H1 (cell line): ENCODE results near the gene FBXL17. TPM values are rescaled to one million over a fixed set of nuclear protein-coding genes. Genes with fewer than 3 reads are reported as not detected.
A peak's percentile ranks its signal among the peaks of the same experiment; 100 is the strongest.

Experiments used
- CTCF ChIA-PET: fragments of 300-600 bp; sonication (Branson Sonifier 250); formaldehyde crosslinking; loops from one replicate; lab custom pipeline; 2021; ENCODE audit not compliant: partially characterized antibody; lab: Charles Lee
- POLR2A ChIA-PET: fragments of 300-600 bp; sonication (Branson Sonifier 250); formaldehyde crosslinking; loops from one replicate; lab custom pipeline; 2021; ENCODE audit warnings: inconsistent platforms; ENCODE audit not compliant: partially characterized antibody; lab: Charles Lee
- DNase-seq, 2 experiments: peaks; one replicate each; pipeline versions ENCODE4 v3.0.0 to v3.0.0-alpha.2; 2010 to 2022; ENCODE audit warnings: low spot score in 2 of 2, low read depth in 1 of 2, mixed read lengths in 1 of 2
- FAIRE-seq: peaks from 2 replicates; lab custom pipeline; 2011; peaks lifted over from hg19 to GRCh38; lab: Jason Lieb, UNC
- H2AFZ ChIP-seq: 2 replicates; pipeline ENCODE4 v1.8.1; 2012; ENCODE audit warnings: low read length, inconsistent platforms
- H2AK5ac ChIP-seq: 2 replicates; pipeline ENCODE4 v1.6.1; 2013; ENCODE audit warnings: low read depth, low read length
- H2BK120ac ChIP-seq: replicated peaks from 2 replicates; pipeline ENCODE3; 2013; ENCODE audit warnings: low read depth, low read length, inconsistent platforms
- H2BK12ac ChIP-seq: 2 replicates; pipeline ENCODE4 v1.6.1; 2013; ENCODE audit warnings: low read depth, low read length
- H2BK15ac ChIP-seq: 2 replicates; pipeline ENCODE4 v1.6.1; 2013; ENCODE audit warnings: low read length
- H2BK20ac ChIP-seq: 2 replicates; pipeline ENCODE4 v1.6.1; 2013; ENCODE audit warnings: low read length
- H2BK5ac ChIP-seq: 2 replicates; pipeline ENCODE4 v1.6.1; 2013; ENCODE audit warnings: low read depth, low read length
- H3K14ac ChIP-seq: 2 replicates; pipeline ENCODE4 v1.6.1; 2013; ENCODE audit warnings: inconsistent platforms; ENCODE audit not compliant: insufficient read length
- H3K18ac ChIP-seq: 2 replicates; pipeline ENCODE4 v1.6.1; 2013; ENCODE audit warnings: low read length; ENCODE audit errors: extremely low read depth
- H3K23ac ChIP-seq: 2 replicates; pipeline ENCODE4 v1.6.1; 2013; ENCODE audit warnings: inconsistent platforms; ENCODE audit not compliant: insufficient read length
- H3K23me2 ChIP-seq: 2 replicates; pipeline ENCODE4 v1.6.1; 2013; ENCODE audit warnings: low read depth, low read length
- H3K27ac ChIP-seq: 2 replicates; pipeline ENCODE4 v1.6.1; 2011; ENCODE audit warnings: low read depth, low read length, inconsistent platforms
- H3K27me3 ChIP-seq, 4 experiments: replicated peaks in 1 of 4; 1 replicate in 1 of 4; 2 replicates in 3 of 4; pipeline versions ENCODE4 v1.6.1 to v1.8.1; 2011 to 2013; ENCODE audit warnings: low read length in 3 of 4, mild to moderate bottlenecking in 3 of 4, inconsistent platforms in 2 of 4, mixed read lengths in 2 of 4, moderate library complexity in 1 of 4; ENCODE audit not compliant: control insufficient read depth in 3 of 4, insufficient read depth in 3 of 4; ENCODE audit errors: extremely low read depth in 1 of 4
- H3K36me3 ChIP-seq, 4 experiments: 2 replicates each; pipeline versions ENCODE4 v1.6.1 to v1.8.1; 2011 to 2013; ENCODE audit warnings: mild to moderate bottlenecking in 4 of 4, low read length in 3 of 4, moderate library complexity in 2 of 4, control low read depth in 1 of 4, inconsistent platforms in 1 of 4; ENCODE audit not compliant: insufficient read depth in 4 of 4, control insufficient read depth in 2 of 4
- H3K4ac ChIP-seq: replicated peaks from 2 replicates; pipeline ENCODE3; 2013; ENCODE audit warnings: low read length, low read depth, mixed read lengths, inconsistent platforms; ENCODE audit not compliant: insufficient read length
- H3K4me1 ChIP-seq, 4 experiments: replicated peaks in 1 of 4; 1 replicate in 1 of 4; 2 replicates in 3 of 4; pipeline versions ENCODE4 v1.6.1 to v1.8.1; 2011 to 2013; ENCODE audit warnings: low read length in 3 of 4, inconsistent platforms in 2 of 4, mixed read lengths in 1 of 4; ENCODE audit not compliant: insufficient read depth in 4 of 4, control insufficient read depth in 3 of 4
- H3K4me2 ChIP-seq, 2 experiments: 2 replicates each; pipeline versions ENCODE4 v1.6.1 to v1.8.1; 2011 to 2013; ENCODE audit warnings: low read depth in 2 of 2, low read length in 2 of 2, control low read depth in 1 of 2, inconsistent platforms in 1 of 2, mild to moderate bottlenecking in 1 of 2; ENCODE audit not compliant: insufficient read depth in 1 of 2
- H3K4me3 ChIP-seq, 4 experiments: fragments of 200-600, 300-600 bp in 1 of 4; sonication (generic), shearing (Covaris generic), sonication (Bioruptor Twin) in 1 of 4; 2 replicates each; pipeline versions ENCODE4 v1.5.1 to v1.8.1; 2011 to 2016; ENCODE audit warnings: low read length in 4 of 4, low read depth in 3 of 4, control low read depth in 2 of 4, inconsistent platforms in 2 of 4, mild to moderate bottlenecking in 2 of 4, mixed read lengths in 1 of 4, moderate library complexity in 1 of 4; ENCODE audit not compliant: insufficient read depth in 2 of 4; ENCODE audit errors: extremely low read depth in 1 of 4
- H3K56ac ChIP-seq: replicated peaks from 2 replicates; pipeline ENCODE3; 2013; ENCODE audit warnings: low read depth, mild to moderate bottlenecking, mixed read lengths, low read length, inconsistent platforms; ENCODE audit not compliant: insufficient read length
- H3K79me1 ChIP-seq: 2 replicates; pipeline ENCODE4 v1.6.1; 2013; ENCODE audit warnings: low read depth, low read length, control low read depth
- H3K79me2 ChIP-seq, 2 experiments: 2 replicates each; pipeline versions ENCODE4 v1.6.1 to v1.8.1; 2012 to 2013; ENCODE audit warnings: low read length in 2 of 2, mild to moderate bottlenecking in 2 of 2, inconsistent platforms in 1 of 2; ENCODE audit not compliant: insufficient read depth in 2 of 2, control insufficient read depth in 1 of 2
- H3K9ac ChIP-seq, 4 experiments: replicated peaks in 1 of 4; 1 replicate in 1 of 4; 2 replicates in 3 of 4; pipeline versions ENCODE4 v1.6.1 to v1.8.1; 2011 to 2013; ENCODE audit warnings: low read depth in 3 of 4, low read length in 3 of 4, control low read depth in 2 of 4, mild to moderate bottlenecking in 2 of 4, moderate library complexity in 2 of 4, inconsistent platforms in 1 of 4; ENCODE audit errors: extremely low read depth in 1 of 4
- H3K9me3 ChIP-seq, 2 experiments: 2 replicates each; pipeline versions ENCODE4 v1.6.1 to v1.8.1; 2012 to 2013; ENCODE audit warnings: mild to moderate bottlenecking in 2 of 2, moderate library complexity in 2 of 2, control low read depth in 1 of 2, inconsistent platforms in 1 of 2, low read depth in 1 of 2, low read length in 1 of 2, mixed read lengths in 1 of 2; ENCODE audit not compliant: insufficient read depth in 2 of 2
- H4K20me1 ChIP-seq, 2 experiments: replicated peaks in 1 of 2; 2 replicates each; pipeline versions ENCODE3 to v1.8.1; 2011 to 2013; ENCODE audit warnings: inconsistent platforms in 2 of 2, low read length in 2 of 2, mild to moderate bottlenecking in 1 of 2; ENCODE audit not compliant: insufficient read depth in 2 of 2, control insufficient read depth in 1 of 2
- H4K5ac ChIP-seq: 2 replicates; pipeline ENCODE4 v1.6.1; 2013; ENCODE audit warnings: low read length, low read depth, mixed read lengths, inconsistent platforms; ENCODE audit not compliant: insufficient read length
- H4K8ac ChIP-seq: 2 replicates; pipeline ENCODE4 v1.8.0; 2013; ENCODE audit warnings: mild to moderate bottlenecking, moderate library complexity, low read length, inconsistent platforms; ENCODE audit not compliant: insufficient read depth; ENCODE audit errors: extremely low read depth
- H4K91ac ChIP-seq: replicated peaks from 2 replicates; pipeline ENCODE3; 2013; ENCODE audit warnings: low read length, mixed read lengths, inconsistent platforms; ENCODE audit not compliant: insufficient read length
- CTCF ChIP-seq, 3 experiments: IDR thresholded peaks; 1 replicate in 2 of 3; 2 replicates in 1 of 3; pipeline versions ENCODE4 v1.5.1 to v1.6.1; 2011; ENCODE audit warnings: low read length in 3 of 3, mild to moderate bottlenecking in 3 of 3, inconsistent platforms in 2 of 3, low read depth in 1 of 3, moderate library complexity in 1 of 3; ENCODE audit not compliant: insufficient read depth in 1 of 3; ENCODE audit errors: control extremely low read depth in 1 of 3
- JUND ChIP-seq: IDR thresholded peaks from 2 replicates; pipeline ENCODE4 v1.6.1; 2011; ENCODE audit warnings: mild to moderate bottlenecking, improper control_type of control experiment, low read length
- WGBS, 2 experiments: shearing (Covaris generic) in 1 of 2; methylation state at CpG; one replicate each; pipeline versions ENCODE4 v1.1.6 to v1.1.7; 2013 to 2015; ENCODE audit warnings: low lambda C conversion rate in 2 of 2, mixed read lengths in 2 of 2, inconsistent platforms in 1 of 2, low coverage in 1 of 2, missing lambda C conversion rate in 1 of 2; ENCODE audit not compliant: insufficient replicate concordance in 2 of 2, insufficient coverage in 1 of 2, insufficient read length in 1 of 2; ENCODE audit errors: extremely low coverage in 1 of 2, missing lambda C conversion rate in 1 of 2; 5-methylcytosine and 5-hydroxymethylcytosine counted together
- polyA plus RNA-seq, 7 experiments: library from polyadenylated mRNA; depleted of rRNA in 3 of 7; stranded (reverse) in 5 of 7; unstranded in 2 of 7; fragments of >200 nt in 5 of 7; fragments of 200-250 nt in 2 of 7; gene quantifications; 1 replicate in 5 of 7; 2 replicates in 1 of 7; 4 replicates in 1 of 7; pipeline versions ENCODE4 v1.2.1 to v1.2.3, GENCODE V29; 2011 to 2013; ENCODE audit warnings: missing spikeins in 2 of 7, mixed read lengths in 2 of 7
- total RNA-seq: library from RNA; stranded (reverse); fragmentation: NEBNext Ultra II Directional; extraction: Animal tissue kit (Norgen Biotek cat#: 25700); gene quantifications from 2 replicates; pipeline ENCODE4 v1.2.1, GENCODE V29; 2021

Gene FBXL17
- total and polyA plus RNA-seq, 2 of the 8 experiments (the other 6 are each of a cell fraction or from before 2014, with no cell fraction given) = 0.35 to 4.3 TPM

GRCh38 chr5:108238936-108239887 lies 142.7 kb downstream of the FBXL17 start:
- H3K9ac ChIP-seq = no peak overlapping the region
- FAIRE-seq (no peak), DNase-seq (peak in 1 of 2 experiments; percentile 38)
- no peaks in the 10 kb centered on the region for H3K79me2 ChIP-seq
- no peak overlapping the region for H2BK12ac ChIP-seq
- ChIA-PET CTCF (interaction anchor here (0.7 to 6.9 kb wide), 8 partner anchors 8 to 442 kb away, joined by 3 to 27 read pairs (median 3); no protein-coding TSS in a partner anchor), POLR2A (no interaction called here)
- H3K4me1 ChIP-seq = peaks cover 0 to 8% (median 3%) of the 10 kb centered on the region in 4 experiments; a peak in 4 of 7 replicates
- H3K4me2 ChIP-seq = no peak overlapping the region; a peak in 1 of 4 replicates
- no peak overlapping the region for H3K4ac ChIP-seq
- WGBS, 2 experiments = 83% methylated on average over 10 of the region's 10 CpGs; no CpG with 5 or more reads in 1 of the 2 experiments
- H3K14ac ChIP-seq = no peak overlapping the region
- no peak overlapping the region for H4K5ac ChIP-seq
- H3K56ac ChIP-seq = no peak overlapping the region
- peaks cover 0 to 2% (median under 1%) of the 10 kb centered on the region in 4 experiments; a peak in 2 of 7 replicates for H3K27me3 ChIP-seq
- H3K36me3 ChIP-seq = no peaks in the 10 kb centered on the region
- H4K91ac ChIP-seq = no peak overlapping the region
- no peaks in the 10 kb centered on the region for H4K20me1 ChIP-seq
- no peak overlapping the region for H3K23ac ChIP-seq
- H2AK5ac ChIP-seq = no peak overlapping the region
- H3K79me1 ChIP-seq = no peaks in the 10 kb centered on the region
- peaks cover 0 to 3% of the 10 kb centered on the region in 2 experiments; a peak in 1 of 4 replicates for H3K9me3 ChIP-seq
- H3K27ac ChIP-seq = no peak overlapping the region; the same call in 1 of the 2 replicates
- H2BK5ac ChIP-seq = 0 out of 2 replicates have a peak overlapping the region, but pooled peaks have one; percentile 25
- H2BK20ac ChIP-seq = no peak overlapping the region
- peak overlapping the region; percentile 71; the same call in 1 of the 2 replicates for H4K8ac ChIP-seq
- H3K23me2 ChIP-seq = no peaks in the 10 kb centered on the region
- TF ChIP-seq JUND (no peak), CTCF (IDR thresholded peaks at IDR 0.05; ENCODE audit: control extremely low read depth in 1 of 3, insufficient read depth in 1 of 3, low read depth in 1 of 3, low read length in 3 of 3) (peak in 2 of 3 experiments; percentile 1 to 5; a peak in 2 of 4 replicates)
- no peak overlapping the region for H2BK120ac ChIP-seq
- 0 out of 2 replicates have a peak overlapping the region, but pooled peaks have one; percentile 82 for H2BK15ac ChIP-seq
- no peak overlapping the region for H3K18ac ChIP-seq
- H2AFZ ChIP-seq = peak overlapping the region; percentile 74
- no peak overlapping the region for H3K4me3 ChIP-seq
